Measurements from ENCODE around the gene IMMP2L.

IMMP2L gene

GRCh38 chr7:111556977-111557376, 5.3 kb downstream of the IMMP2L start:
- no peak for DNase-seq

DNA sequence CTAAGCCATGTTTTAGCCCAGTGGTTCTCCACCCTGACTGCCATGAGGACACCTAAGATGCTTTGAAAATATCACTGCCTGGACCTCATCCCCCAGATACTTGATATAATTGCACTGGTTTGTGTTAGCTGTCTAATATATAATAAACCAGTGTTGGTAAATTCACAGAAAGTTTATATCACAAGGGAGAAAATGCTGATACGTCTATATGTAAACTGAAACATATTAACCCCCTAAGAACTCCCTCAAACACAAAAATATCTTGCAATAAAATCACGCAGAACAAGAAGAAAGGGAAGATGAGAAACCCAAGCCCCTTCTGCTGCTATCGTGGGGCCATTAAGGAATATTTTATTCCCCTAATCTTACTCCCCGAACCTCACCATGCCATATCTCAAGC, 8.2 kb downstream of the IMMP2L start:
- DNase-seq = no peak

DNA sequence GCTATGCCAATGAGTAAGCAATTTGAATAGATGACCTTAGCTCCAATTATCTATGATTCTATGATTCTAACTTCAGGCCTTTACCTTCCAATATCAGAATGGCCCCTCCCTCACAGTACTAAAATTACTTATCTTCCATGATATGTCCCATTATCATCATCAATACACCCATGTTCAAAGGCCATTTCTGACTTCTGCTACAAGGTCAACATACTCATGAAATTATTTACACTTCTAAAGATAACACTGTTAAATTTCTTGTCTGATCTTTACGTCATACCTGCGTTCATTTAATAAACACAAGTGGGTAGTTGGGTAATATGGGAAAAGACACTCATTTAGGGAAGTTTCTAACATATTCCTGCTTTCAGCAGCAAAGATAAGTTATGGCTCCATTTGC, 21.2 kb downstream of the IMMP2L start:
- DNase-seq = no peak

DNA sequence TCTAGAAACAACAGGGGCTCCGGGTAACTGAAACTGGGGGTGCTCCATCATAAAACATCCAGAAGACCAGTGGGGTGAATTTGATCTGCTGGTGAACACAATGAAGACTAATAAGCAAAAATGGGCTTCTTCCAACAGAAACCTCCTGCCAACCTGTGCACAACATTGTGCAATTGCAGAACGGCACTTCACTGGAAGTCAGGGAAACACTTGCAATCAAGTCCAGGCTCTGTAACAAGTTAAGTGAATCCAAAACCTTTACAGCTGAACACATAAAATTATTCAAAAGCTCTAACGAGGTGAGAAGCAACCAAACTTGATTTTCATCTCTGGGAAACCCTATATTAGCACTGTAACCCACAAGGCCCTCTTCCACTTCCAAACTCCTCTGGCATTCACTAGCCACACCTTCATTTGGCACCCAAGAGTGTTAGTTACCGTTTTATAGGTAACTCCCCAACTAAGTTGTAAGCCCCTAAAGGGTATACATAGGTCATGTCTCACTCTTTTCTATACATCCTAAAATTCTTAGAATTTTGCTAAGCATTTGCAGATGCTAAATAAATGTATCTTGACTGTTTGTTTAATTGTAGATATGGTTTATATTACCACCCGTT, 22.0 kb downstream of the IMMP2L start:
- DNase-seq = no peak

GRCh38 chr7:111537134-111537533, 25.2 kb downstream of the IMMP2L start:
- no peak for DNase-seq

- no peak for DNase-seq
These were observed 27.0 kb downstream of the IMMP2L start for GRCh38 chr7:111535142-111535870.

DNA sequence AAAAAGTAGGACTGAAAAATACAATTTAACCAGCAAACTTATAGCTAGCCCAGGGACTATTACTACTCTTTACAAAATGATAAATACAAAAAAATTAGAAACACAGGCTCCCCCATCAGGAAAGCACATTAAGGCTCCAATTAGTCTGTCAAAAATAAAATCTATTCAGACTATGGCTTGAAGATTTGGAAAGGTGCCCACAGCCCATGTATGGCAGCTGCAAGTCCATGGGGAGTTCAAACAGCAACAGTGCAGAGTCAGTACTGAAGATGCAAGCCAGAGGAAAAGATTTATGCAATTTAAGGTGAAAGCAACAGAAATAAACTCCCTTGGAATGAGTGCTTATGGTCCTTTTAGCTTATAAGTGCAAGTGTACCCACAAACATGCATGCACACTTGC, 29.7 kb downstream of the IMMP2L start:
- DNase-seq = peak; percentile 28

DNA sequence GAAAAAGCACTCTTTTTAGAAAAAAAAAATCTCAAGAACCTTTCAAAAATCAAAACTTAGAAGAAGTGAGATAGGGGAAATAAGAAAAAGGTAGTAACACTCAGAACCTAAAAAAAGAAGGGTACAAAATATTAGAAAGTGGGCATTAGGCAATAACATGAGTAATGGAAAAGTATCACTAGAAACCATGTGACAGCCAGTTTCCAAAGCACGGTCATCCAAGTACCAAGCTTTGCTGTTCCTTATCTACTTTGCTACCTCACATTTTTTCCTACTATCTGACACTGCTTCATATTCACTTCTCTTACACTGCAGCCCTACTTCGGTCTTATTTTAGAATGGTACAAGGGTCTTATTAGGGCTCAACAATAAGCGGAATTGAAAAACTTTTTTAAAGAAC, 30.3 kb downstream of the IMMP2L start:
- DNase-seq = no peak

DNA sequence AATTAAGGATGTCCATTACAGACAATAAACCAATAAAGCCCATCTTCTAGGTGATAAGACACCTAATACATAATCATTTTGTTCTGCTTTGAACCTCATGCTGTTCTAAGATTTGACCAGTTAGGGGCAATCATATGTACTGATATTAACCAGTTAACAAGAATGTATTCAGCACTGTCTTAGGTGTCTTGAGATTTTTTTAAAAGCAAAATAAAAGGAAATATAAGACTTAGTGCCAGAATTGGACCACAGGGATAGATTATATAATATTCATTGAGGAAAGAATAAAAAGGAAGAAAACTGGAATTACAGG, 32.0 kb downstream of the IMMP2L start:
- no peak for DNase-seq

GRCh38 chr7:111529507-111530355, 32.6 kb downstream of the IMMP2L start:
- DNase-seq = peak; percentile 6

DNA sequence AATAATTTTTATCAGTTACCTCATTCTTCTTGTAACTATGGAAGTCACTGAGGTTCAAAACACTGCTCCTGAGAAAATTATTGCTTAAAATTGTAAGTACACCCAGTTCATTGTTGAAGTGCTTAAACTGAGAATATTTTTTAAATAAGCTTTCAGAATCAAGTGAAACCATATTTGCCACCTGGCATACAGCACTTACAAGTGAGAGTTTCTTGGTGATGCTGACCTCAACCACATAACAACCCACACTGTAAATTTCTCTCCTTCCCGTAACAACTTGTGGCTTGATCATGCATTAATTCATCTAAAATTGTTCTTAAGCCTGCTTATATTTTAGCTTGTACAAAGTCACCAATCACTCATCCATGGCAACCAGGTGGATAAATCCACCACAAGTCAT, 34.0 kb downstream of the IMMP2L start:
- DNase-seq = no peak

DNA sequence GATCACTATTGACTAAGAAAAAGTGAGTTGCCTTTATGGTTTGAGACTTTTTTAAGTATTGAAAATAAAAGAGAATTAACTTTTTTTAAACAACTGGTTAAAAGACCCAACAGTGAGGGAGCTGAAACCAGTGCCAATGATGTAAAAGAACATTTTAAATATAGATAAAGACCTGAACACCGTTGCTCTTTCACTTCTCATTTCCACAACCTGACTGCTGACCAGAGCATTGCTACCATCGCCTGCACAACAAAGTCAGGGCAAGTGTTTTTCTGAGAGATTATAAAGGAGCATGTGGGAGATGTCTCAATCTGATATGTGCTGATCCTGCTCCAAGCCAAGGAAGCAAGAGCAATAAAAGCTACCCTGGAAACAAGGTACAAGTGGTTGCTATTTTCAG, 34.7 kb downstream of the IMMP2L start:
- DNase-seq = no peak

GRCh38 chr7:111525100-111525499, 37.2 kb downstream of the IMMP2L start:
- DNase-seq = no peak

DNA sequence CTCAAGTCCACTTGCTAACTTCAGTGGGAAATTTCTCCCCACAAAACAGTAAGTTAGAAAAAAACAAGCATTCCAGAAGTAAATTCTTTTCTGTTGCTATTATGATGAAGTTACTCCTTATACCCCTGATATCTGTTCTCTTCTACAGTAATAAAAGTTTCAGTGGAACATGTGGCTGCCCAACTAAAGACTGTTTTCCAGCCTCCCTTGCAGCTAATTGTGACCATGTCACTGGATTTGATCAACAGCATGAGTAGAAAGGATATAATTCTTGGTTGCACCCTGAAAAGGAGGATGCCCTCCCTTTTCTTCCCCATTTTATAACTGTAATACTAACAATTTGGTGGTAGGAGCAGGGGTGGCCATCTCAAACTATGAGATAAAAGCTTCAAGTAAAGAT, 40.6 kb downstream of the IMMP2L start:
- DNase-seq = no peak

DNA sequence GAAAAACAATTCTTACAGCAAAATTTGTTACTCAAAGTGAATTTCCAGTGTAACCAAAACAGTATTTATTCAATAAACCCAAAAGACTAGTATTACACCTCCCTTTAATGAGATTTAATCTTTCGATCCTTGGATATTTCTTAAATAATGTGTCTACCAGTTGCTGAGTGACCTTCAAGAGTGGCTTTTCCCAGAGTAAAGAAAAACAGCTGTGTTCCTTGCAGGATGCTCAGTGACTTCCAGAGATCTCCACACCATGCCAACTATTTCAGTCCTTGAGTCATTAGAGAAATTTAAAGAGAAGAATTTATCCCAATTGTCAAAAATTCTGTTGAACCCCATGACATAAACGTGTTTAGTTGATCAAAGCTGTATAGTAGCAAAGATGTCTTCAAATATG, 44.0 kb downstream of the IMMP2L start:
- DNase-seq = no peak

DNA sequence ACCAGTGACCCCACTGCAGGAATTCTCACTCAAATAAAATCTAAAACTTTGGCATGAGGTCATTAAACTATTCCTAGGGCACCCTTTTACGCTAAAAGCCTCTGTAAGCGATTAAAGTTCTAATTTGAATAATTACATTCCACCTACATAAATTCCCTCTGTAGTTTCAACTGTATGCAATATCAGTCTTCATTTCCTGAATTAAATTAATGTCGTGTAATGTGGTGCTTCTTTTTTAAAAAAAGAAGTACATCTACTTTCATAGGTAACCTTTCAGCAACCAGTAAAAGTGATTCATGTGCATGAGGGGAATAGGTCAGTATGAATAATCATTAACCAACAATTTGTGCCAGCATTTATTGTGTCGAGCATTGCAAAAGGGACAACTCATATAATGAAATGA, 44.7 kb downstream of the IMMP2L start:
- no peak for DNase-seq

GRCh38 chr7:111516612-111517011, 45.7 kb downstream of the IMMP2L start:
- peak; percentile 36 for DNase-seq

GRCh38 chr7:111513566-111513965, 48.7 kb downstream of the IMMP2L start:
- no peak for DNase-seq

- no peak for DNase-seq
These were observed 50.4 kb downstream of the IMMP2L start for GRCh38 chr7:111511845-111512244.

DNA sequence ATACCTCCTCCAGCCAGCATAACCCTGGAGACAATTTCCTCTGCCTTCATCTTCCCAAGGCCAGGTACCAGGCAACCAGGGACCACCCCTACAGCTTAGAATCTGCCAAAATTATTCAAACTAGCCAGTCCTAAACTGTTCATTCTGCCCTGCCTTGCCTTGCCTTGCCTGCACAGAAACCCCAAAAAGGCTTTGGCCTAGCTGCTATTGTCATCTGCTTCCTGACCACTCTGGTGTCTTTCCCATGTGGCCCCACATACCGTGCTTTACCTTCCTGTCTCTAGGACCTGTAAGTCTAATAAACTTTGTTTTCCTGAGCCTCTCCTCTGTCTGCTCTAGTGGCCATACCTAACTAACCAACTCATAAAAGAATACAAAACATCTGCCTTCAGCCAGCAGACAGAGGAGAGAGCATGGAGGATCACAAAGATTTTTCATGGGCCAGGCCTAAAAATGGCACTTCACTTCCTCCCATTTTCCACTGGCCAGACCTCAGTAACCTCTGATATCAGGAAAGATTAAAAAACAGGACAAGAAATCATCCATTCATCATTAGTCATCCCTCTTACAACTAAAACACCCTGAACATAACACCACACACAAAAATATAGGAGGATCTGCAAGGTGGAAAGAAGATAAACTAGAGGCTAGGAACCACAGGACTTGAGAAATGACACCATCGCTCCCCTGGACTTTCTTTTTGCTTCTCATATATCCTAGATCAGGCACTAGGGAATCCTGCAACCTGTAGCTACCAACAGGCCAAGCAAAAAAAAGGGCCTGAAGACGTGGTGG, 51.5 kb downstream of the IMMP2L start:
- DNase-seq = no peak

GRCh38 chr7:111510062-111510461, 52.2 kb downstream of the IMMP2L start:
- DNase-seq = no peak

DNA sequence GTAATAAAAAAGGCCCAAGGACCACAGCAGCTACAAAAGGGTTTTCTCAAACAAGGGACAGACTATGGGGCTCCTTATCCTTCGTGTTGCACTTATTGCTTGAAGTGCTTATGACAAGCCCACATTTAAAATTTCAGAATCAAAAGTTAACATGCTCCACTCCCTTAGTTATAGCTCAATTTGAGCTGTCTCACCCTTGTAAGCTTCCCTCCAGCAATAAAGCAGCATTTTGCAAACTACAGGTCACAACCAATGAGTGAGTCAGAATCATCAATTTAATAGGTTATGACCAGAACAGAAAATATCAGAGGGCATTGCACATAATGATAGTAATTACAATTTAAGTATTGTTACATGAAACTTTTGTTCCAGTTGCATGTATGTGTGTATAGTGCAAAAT, 53.0 kb downstream of the IMMP2L start:
- no peak for DNase-seq

GRCh38 chr7:111508387-111508786, 53.9 kb downstream of the IMMP2L start:
- no peak for DNase-seq
